GM18870 (cell line): ENCODE measurements around the gene CST3.
A peak's percentile ranks its signal among the peaks of the same experiment; 100 is the strongest.
"Not testable (repeated sequence)": the region's sequence is repeated elsewhere in the genome, so short reads cannot be mapped to it uniquely, and the experiment has no call there.

Source experiments
- ATAC-seq: cut with Tn5 transposase; IDR thresholded peaks from one replicate; pipeline ENCODE4 v1.9.1; 2021; ENCODE audit warnings: moderate library complexity; ENCODE audit not compliant: unreplicated experiment

CST3 gene

GRCh38 chr20:23629542-23630391 is 8.0 kb downstream of the CST3 start:
- no peak for ATAC-seq

GRCh38 chr20:23629017-23629541 is 8.7 kb downstream of the CST3 start:
- ATAC-seq = no peak

- ATAC-seq = no peak
Measured at GRCh38 chr20:23628402-23629016, 9.2 kb downstream of the CST3 start.

- no peak for ATAC-seq
Measured at GRCh38 chr20:23627501-23627900, 10.3 kb downstream of the CST3 start.

- no peak for ATAC-seq
Measured at GRCh38 chr20:23626040-23626620, 11.6 kb downstream of the CST3 start.

- no peak for ATAC-seq
Measured at GRCh38 chr20:23625236-23625964, 12.4 kb downstream of the CST3 start.

GRCh38 chr20:23624324-23624691 is 13.4 kb downstream of the CST3 start:
- ATAC-seq = no peak

GRCh38 chr20:23623666-23624323 is 14.0 kb downstream of the CST3 start:
- ATAC-seq = no peak

GRCh38 chr20:23622839-23623343 is 14.9 kb downstream of the CST3 start:
- peak; percentile 57 for ATAC-seq

GRCh38 chr20:23622401-23622800 is 15.4 kb downstream of the CST3 start:
- not testable (repeated sequence) for ATAC-seq

- not testable (repeated sequence) for ATAC-seq
Measured at GRCh38 chr20:23620670-23621386, 16.9 kb downstream of the CST3 start.

- no peak for ATAC-seq
Measured at GRCh38 chr20:23614163-23614562, 23.6 kb downstream of the CST3 start.

- no peak for ATAC-seq
Measured at GRCh38 chr20:23613676-23614075, 24.1 kb downstream of the CST3 start.

GRCh38 chr20:23612396-23612795 is 25.4 kb downstream of the CST3 start:
- no peak for ATAC-seq

GRCh38 chr20:23609486-23610109 is 28.2 kb downstream of the CST3 start:
- ATAC-seq = no peak

- ATAC-seq = no peak
Measured at GRCh38 chr20:23608251-23608846, 29.4 kb downstream of the CST3 start.

- ATAC-seq = no peak
Measured at GRCh38 chr20:23607497-23608245, 30.1 kb downstream of the CST3 start.

GRCh38 chr20:23606652-23607049 is 31.1 kb downstream of the CST3 start:
- ATAC-seq = peak; percentile 73
